Ovary (tissue), 9 donors: ENCODE results near the gene UNC5CL. TPM values are rescaled to one million over a fixed set of nuclear protein-coding genes. Genes with fewer than 3 reads are reported as not detected.

Experiments used
- DNase-seq, 5 donors: peaks; one replicate each; pipeline ENCODE4 v3.0.0-alpha.2; 2019 to 2020
- H3K27ac ChIP-seq, 2 donors: fragments of 200-600 bp; one replicate each; pipeline versions ENCODE4 v1.5.1 to v1.8.0; 2019 to 2022
- H3K27me3 ChIP-seq: fragments of 200-600 bp; one replicate; pipeline ENCODE4 v1.8.0; 2022
- H3K36me3 ChIP-seq: fragments of 200-600 bp; sonication (generic); one replicate; pipeline ENCODE4 v1.5.1; 2019
- H3K4me1 ChIP-seq: one replicate; pipeline ENCODE4 v1.8.1; 2013; ENCODE audit warnings: mild to moderate bottlenecking, moderate library complexity; ENCODE audit not compliant: insufficient read depth
- H3K4me3 ChIP-seq: fragments of 200-600 bp; sonication (generic); one replicate; pipeline ENCODE4 v1.5.1; 2017
- H3K9me3 ChIP-seq, 2 donors: fragments of 200-600 bp in 1 of 2; sonication (generic) in 1 of 2; one replicate each; pipeline versions ENCODE4 v1.5.1 to v1.8.1; 2013 to 2019; ENCODE audit warnings: mild to moderate bottlenecking in 1 of 2, moderate library complexity in 1 of 2
- EP300 ChIP-seq: sonication (generic); formaldehyde crosslinking; IDR thresholded peaks from one replicate; pipeline ENCODE4 v1.6.1; 2017; ENCODE audit warnings: antibody characterized with exemption
- POLR2A ChIP-seq: fragments of 450-650 bp; IDR thresholded peaks from one replicate; pipeline ENCODE4 v1.6.1; 2017; ENCODE audit warnings: antibody characterized with exemption, mild to moderate bottlenecking, moderate library complexity
- WGBS, 3 donors: extraction: QIAGEN DNeasy Blood & Tissue Kit in 1 of 3; methylation state at CpG; one replicate each; pipeline versions ENCODE4 v1.1.5 to v1.1.7; 2013 to 2017; 5-methylcytosine and 5-hydroxymethylcytosine counted together
- intact Hi-C, 4 donors: fragments of 100-400 bp; cut with DNase I; formaldehyde crosslinking; loops; one replicate each; pipeline versions ENCODE4 v1.11.0 to v1.15.1; 2022 to 2023
- polyA plus RNA-seq, 2 donors: library from polyadenylated mRNA; stranded (reverse); fragments of 200-250 nt in 1 of 2; fragments of 350-450 nt in 1 of 2; fragmentation: Illumina TruSeq in 1 of 2; extraction: RNeasy Lipid Tissue Mini Kit (QIAGEN cat#74804) in 1 of 2; gene quantifications; one replicate each; pipeline ENCODE4 v1.2.3, GENCODE V29; 2013 to 2014
- total RNA-seq, 7 donors: library from RNA; depleted of rRNA in 2 of 7; stranded (reverse); fragments of >200 nt in 2 of 7; fragmentation: NEBNext Ultra II Directional in 3 of 7; extraction: Animal tissue kit (Norgen Biotek cat#: 25700) in 3 of 7; gene quantifications; one replicate each; pipeline versions ENCODE4 v1.1.0 to v1.2.4, GENCODE V29; 2016 to 2023
- TF ChIP-seq, protein P1 (sequence below), 3 donors: fragments of 450-650 bp in 2 of 3; fragments of 200-600 bp in 1 of 3; IDR thresholded peaks; one replicate each; pipeline versions ENCODE4 v1.5.1 to v1.8.0; 2016 to 2022; ENCODE audit warnings: antibody characterized with exemption in 3 of 3, mild to moderate bottlenecking in 1 of 3
- donor health status: DM: no; HTN: no; CAD: no; lungs with moderate emphysema.
- donor health status: DM: no; HTN: no; CAD: no.
- donor health status: Bipolar disorder and iron deficiency.
- donor health status: DM: yes; HTN: yes; CAD: no.
- donor health status: DM: no; HTN: no; CAD: no.
- donor health status: DM: yes; HTN: yes; CAD: no.

The UNC5CL gene
- total and polyA plus RNA-seq, 9 donors = 0.60 to 2.1 (median 0.86) TPM

- no peak for DNase-seq
- Histone ChIP-seq H3K27me3 (no peaks in the 10 kb centered on the region), H3K4me3 (no peak overlapping the region), H3K4me1 (no peaks in the 10 kb centered on the region), H3K9me3 (no peaks in the 10 kb centered on the region), H3K27ac (no peak overlapping the region), H3K36me3 (no peaks in the 10 kb centered on the region)
- TF ChIP-seq POLR2A (no peak), EP300 (no peak)
- TF ChIP-seq, protein P1, sequence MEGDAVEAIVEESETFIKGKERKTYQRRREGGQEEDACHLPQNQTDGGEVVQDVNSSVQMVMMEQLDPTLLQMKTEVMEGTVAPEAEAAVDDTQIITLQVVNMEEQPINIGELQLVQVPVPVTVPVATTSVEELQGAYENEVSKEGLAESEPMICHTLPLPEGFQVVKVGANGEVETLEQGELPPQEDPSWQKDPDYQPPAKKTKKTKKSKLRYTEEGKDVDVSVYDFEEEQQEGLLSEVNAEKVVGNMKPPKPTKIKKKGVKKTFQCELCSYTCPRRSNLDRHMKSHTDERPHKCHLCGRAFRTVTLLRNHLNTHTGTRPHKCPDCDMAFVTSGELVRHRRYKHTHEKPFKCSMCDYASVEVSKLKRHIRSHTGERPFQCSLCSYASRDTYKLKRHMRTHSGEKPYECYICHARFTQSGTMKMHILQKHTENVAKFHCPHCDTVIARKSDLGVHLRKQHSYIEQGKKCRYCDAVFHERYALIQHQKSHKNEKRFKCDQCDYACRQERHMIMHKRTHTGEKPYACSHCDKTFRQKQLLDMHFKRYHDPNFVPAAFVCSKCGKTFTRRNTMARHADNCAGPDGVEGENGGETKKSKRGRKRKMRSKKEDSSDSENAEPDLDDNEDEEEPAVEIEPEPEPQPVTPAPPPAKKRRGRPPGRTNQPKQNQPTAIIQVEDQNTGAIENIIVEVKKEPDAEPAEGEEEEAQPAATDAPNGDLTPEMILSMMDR (IDR thresholded peaks at IDR 0.05) = no peak
- 94 to 100% (median 95%) methylated on average over 2 of the region's 2 CpGs for WGBS, 3 donors
- intact Hi-C loops = no loop called here
Observed at GRCh38 chr6:41080621-41081020, 41.6 kb upstream of the UNC5CL start.

DNA sequence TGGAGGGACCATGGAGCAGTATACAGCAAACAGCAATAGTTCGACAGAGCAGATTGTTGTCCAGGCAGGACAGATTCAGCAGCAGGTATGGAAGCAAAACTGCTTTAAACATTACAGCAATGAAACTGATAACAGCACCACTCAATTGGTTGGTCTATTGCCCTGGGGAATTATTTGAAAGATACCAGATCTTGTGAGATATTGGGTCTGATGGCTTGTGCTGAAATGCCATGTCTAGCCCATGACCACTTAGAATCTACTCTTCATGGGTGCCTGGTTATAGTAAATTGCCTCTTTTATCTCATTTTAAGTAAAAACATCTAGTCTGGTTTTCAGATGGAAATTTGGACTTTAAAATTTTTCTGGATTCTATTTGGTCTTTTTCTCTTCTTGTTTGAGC, 40.1 kb upstream of the UNC5CL start:
- no peak for DNase-seq
- Histone ChIP-seq H3K9me3 (no peaks in the 10 kb centered on the region), H3K4me3 (no peak overlapping the region), H3K27ac (no peak overlapping the region), H3K4me1 (peaks cover 5% of the 10 kb centered on the region), H3K36me3 (no peaks in the 10 kb centered on the region), H3K27me3 (no peaks in the 10 kb centered on the region)
- whole genome bisulfite sequencing, 3 donors = 88 to 100% (median 98%) methylated on average over 1 of the region's 1 CpG
- intact Hi-C loops = no loop called here
- TF ChIP-seq EP300 (no peak), POLR2A (no peak)
- TF ChIP-seq, protein P1 (IDR thresholded peaks at IDR 0.05) = no peak

- no peak for DNase-seq
- 78 to 84% (median 82%) methylated on average over 3 of the region's 3 CpGs for whole genome bisulfite sequencing, 3 donors
- intact Hi-C loops = no loop called here
- Histone ChIP-seq H3K9me3 (no peaks in the 10 kb centered on the region), H3K27ac (no peak overlapping the region), H3K27me3 (no peaks in the 10 kb centered on the region), H3K4me3 (no peak overlapping the region), H3K36me3 (no peaks in the 10 kb centered on the region), H3K4me1 (peaks cover 5% of the 10 kb centered on the region)
- TF ChIP-seq POLR2A (no peak), EP300 (no peak)
- TF ChIP-seq, protein P1 (IDR thresholded peaks at IDR 0.05) = no peak
Observed at GRCh38 chr6:41078101-41078500, 39.1 kb upstream of the UNC5CL start.

DNA sequence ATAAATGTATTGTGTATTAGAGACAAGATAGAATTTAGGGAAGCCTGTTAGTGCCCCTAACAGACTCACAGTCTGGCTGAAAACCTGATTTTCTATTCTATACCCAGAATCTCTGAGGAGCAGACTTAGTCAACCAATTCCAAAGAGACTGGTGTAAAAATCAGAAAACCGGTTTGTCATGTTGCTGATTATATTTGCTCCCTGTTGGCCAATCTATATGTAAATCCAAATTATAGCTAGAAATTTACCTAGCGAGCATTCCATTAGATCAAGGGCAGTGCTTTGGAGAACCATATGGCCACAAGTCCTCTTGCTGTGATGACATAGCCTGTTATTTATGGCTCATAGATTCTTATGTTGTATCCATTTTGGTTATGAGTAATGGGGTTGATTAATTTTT, 38.5 kb upstream of the UNC5CL start:
- 88 to 90% (median 90%) methylated on average over 2 of the region's 2 CpGs for WGBS, 3 donors
- intact Hi-C loops = no loop called here
- no peak for TF ChIP-seq EP300
- no peak for TF ChIP-seq POLR2A
- TF ChIP-seq, protein P1 (IDR thresholded peaks at IDR 0.05) = no peak

More for the DNA sequence above, 38.5 kb upstream of the UNC5CL start:
- peaks cover 5% of the 10 kb centered on the region for H3K4me1 ChIP-seq
- no peak for DNase-seq
- no peak overlapping the region for H3K4me3 ChIP-seq
- no peak overlapping the region for H3K27ac ChIP-seq
- no peaks in the 10 kb centered on the region for H3K9me3 ChIP-seq
- H3K27me3 ChIP-seq = no peaks in the 10 kb centered on the region
- no peaks in the 10 kb centered on the region for H3K36me3 ChIP-seq
